CD8-positive, alpha-beta memory T cell (primary cell): ENCODE measurements around the gene STAG1. TPM values are rescaled to one million over a fixed set of nuclear protein-coding genes. Genes with fewer than 3 reads are reported as not detected.
A peak's percentile ranks its signal among the peaks of the same experiment; 100 is the strongest.
"Not testable (repeated sequence)": the region's sequence is repeated elsewhere in the genome, so short reads cannot be mapped to it uniquely, and the experiment has no call there.

ENCODE experiments used
- CTCF ChIA-PET: fragments of 350-600 bp; sonication (Branson Sonifier 250); formaldehyde crosslinking; loops from one replicate; lab custom pipeline; 2021; ENCODE audit warnings: antibody characterized with exemption; lab: Charles Lee
- POLR2A ChIA-PET: fragments of 350-600 bp; sonication (Branson Sonifier 250); formaldehyde crosslinking; loops from one replicate; lab custom pipeline; 2021; ENCODE audit warnings: antibody characterized with exemption; lab: Charles Lee
- DNase-seq, 5 donors: peaks; one replicate each; pipeline versions ENCODE4 v3.0.0 to v3.0.0-alpha.2; 2020 to 2022; ENCODE audit warnings: mixed read lengths in 1 of 5
- H3K27ac ChIP-seq: one replicate; pipeline ENCODE4 v1.7.0; 2013; ENCODE audit warnings: low read depth, mild to moderate bottlenecking, low read length, moderate library complexity
- H3K27me3 ChIP-seq: 2 replicates; pipeline ENCODE4 v1.7.0; 2013; ENCODE audit warnings: low read length, mild to moderate bottlenecking; ENCODE audit not compliant: insufficient read depth, poor library complexity, severe bottlenecking
- H3K36me3 ChIP-seq: 2 replicates; pipeline ENCODE4 v1.7.0; 2013; ENCODE audit warnings: mild to moderate bottlenecking, low read length, moderate library complexity; ENCODE audit not compliant: insufficient read depth
- H3K4me1 ChIP-seq: 2 replicates; pipeline ENCODE4 v1.7.0; 2013; ENCODE audit warnings: mild to moderate bottlenecking, low read length, moderate library complexity; ENCODE audit not compliant: insufficient read depth
- H3K4me3 ChIP-seq: 2 replicates; pipeline ENCODE4 v1.7.0; 2013; ENCODE audit warnings: mild to moderate bottlenecking, low read length
- H3K9me3 ChIP-seq: 2 replicates; pipeline ENCODE4 v1.7.0; 2013; ENCODE audit warnings: mild to moderate bottlenecking, low read length
- H3K27ac Mint-ChIP-seq, 8 donors: one replicate each; pipeline ENCODE4 v1.8.0; 2020 to 2021; ENCODE audit warnings: mixed read lengths in 8 of 8, mild to moderate bottlenecking in 6 of 8, inconsistent platforms in 3 of 8, moderate library complexity in 3 of 8
- H3K27me3 Mint-ChIP-seq, 2 donors: one replicate each; pipeline ENCODE4 v1.8.0; 2020 to 2021; ENCODE audit warnings: mixed read lengths in 2 of 2, mild to moderate bottlenecking in 1 of 2, moderate library complexity in 1 of 2
- H3K36me3 Mint-ChIP-seq, 3 donors: one replicate each; pipeline ENCODE4 v1.8.0; 2020 to 2021; ENCODE audit warnings: mixed read lengths in 3 of 3, inconsistent platforms in 1 of 3, mild to moderate bottlenecking in 1 of 3
- H3K4me1 Mint-ChIP-seq, 3 donors: one replicate each; pipeline ENCODE4 v1.8.0; 2020 to 2021; ENCODE audit warnings: mixed read lengths in 3 of 3, inconsistent platforms in 1 of 3, mild to moderate bottlenecking in 1 of 3
- H3K4me3 Mint-ChIP-seq, 7 donors: one replicate each; pipeline ENCODE4 v1.8.0; 2020 to 2021; ENCODE audit warnings: mixed read lengths in 7 of 7, mild to moderate bottlenecking in 6 of 7, moderate library complexity in 4 of 7, inconsistent platforms in 2 of 7
- H3K9me3 Mint-ChIP-seq, 5 donors: one replicate each; pipeline ENCODE4 v1.8.0; 2020 to 2022; ENCODE audit warnings: mixed read lengths in 5 of 5, mild to moderate bottlenecking in 3 of 5, moderate library complexity in 2 of 5, inconsistent platforms in 1 of 5
- polyA plus RNA-seq: library from polyadenylated mRNA; unstranded; fragments of 300-500 nt; fragmentation: Illumina TruSeq; gene quantifications from one replicate; pipeline ENCODE4 v1.2.3, GENCODE V29; 2021
- total RNA-seq, 2 experiments: library from RNA; stranded (reverse); gene quantifications; one replicate each; pipeline ENCODE4 v1.2.3, GENCODE V29; 2021

The STAG1 gene
- total and polyA plus RNA-seq, 3 experiments from 2014 or later = 19.0 to 61.4 (median 58.5) TPM

- ChIA-PET CTCF (no interaction called here), POLR2A (no interaction called here)
- Histone ChIP-seq H3K4me1 (peaks cover 7% of the 10 kb centered on the region), H3K27ac (no peak overlapping the region), H3K4me3 (no peak overlapping the region), H3K9me3 (no peaks in the 10 kb centered on the region), H3K36me3 (no peaks in the 10 kb centered on the region), H3K27me3 (no peaks in the 10 kb centered on the region)
- no peak for DNase-seq
- Mint-ChIP-seq H3K4me3 (no peak overlapping the region), H3K27me3 (no peaks in the 10 kb centered on the region), H3K36me3 (peaks cover 3 to 15% (median 3%) of the 10 kb centered on the region in 3 donors), H3K27ac (no peak overlapping the region), H3K4me1 (peaks cover 26 to 51% (median 44%) of the 10 kb centered on the region in 3 donors), H3K9me3 (no peaks in the 10 kb centered on the region)
Measured at GRCh38 chr3:136712941-136713340, 39.2 kb downstream of the STAG1 start.

- H3K36me3 ChIP-seq, H3K9me3 ChIP-seq, H3K27me3 Mint-ChIP-seq, H3K4me1 ChIP-seq, H3K4me3 Mint-ChIP-seq, H3K4me3 ChIP-seq, POLR2A ChIA-PET, H3K27me3 ChIP-seq, H3K9me3 Mint-ChIP-seq, H3K27ac Mint-ChIP-seq, DNase-seq, H3K27ac ChIP-seq, CTCF ChIA-PET: not testable (repeated sequence)
- H3K4me1 Mint-ChIP-seq = peaks cover 29 to 53% (median 43%) of the 10 kb centered on the region in 3 donors
- peaks cover 3 to 19% (median 7%) of the 10 kb centered on the region in 3 donors for H3K36me3 Mint-ChIP-seq
Measured at GRCh38 chr3:136711888-136712287, 40.3 kb downstream of the STAG1 start.

DNA sequence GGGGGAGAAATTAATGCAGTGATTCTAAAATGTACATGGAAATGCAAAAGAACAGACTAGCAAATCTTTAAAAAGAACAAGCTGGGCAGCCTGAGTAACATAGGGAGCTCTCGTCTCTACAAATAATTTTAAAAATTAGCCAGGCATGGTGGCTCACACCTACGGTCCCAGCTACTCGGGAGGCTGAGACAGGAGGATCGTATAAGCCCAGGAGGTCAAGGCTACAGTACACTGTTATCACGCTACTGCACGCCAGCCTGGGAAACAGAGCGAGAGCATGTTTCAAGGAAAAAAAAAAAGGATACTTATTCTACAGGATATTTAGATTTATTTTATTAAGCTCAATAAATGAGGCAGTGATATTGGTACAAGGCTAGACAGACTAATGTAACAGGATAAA is 40.9 kb downstream of the STAG1 start:
- H3K4me3 Mint-ChIP-seq = no peak overlapping the region
- no peaks in the 10 kb centered on the region for H3K36me3 ChIP-seq

DNA sequence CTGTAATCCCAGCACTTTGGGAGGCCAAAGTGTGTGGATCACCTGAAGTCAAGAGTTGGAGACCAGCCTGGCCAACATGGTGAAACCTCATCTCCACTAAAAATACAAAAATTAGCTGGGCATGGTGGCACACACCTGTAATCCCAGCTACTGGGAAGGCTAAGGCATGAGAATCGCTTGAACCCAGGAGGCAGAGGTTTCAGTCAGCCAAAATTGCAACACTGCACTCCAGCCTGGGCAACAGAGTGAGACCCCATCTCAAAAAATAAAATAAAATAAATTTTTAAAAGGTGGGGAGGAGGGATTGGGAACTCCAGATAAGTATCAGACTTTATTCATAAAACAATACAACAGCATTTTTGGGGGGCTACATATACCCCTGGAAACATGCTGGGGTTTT is 42.4 kb downstream of the STAG1 start:
- H3K9me3 Mint-ChIP-seq, CTCF ChIA-PET, H3K27ac Mint-ChIP-seq, H3K27me3 Mint-ChIP-seq, H3K27me3 ChIP-seq, H3K4me3 Mint-ChIP-seq, H3K4me1 ChIP-seq, H3K9me3 ChIP-seq, DNase-seq, POLR2A ChIA-PET, H3K4me3 ChIP-seq, H3K27ac ChIP-seq, H3K36me3 ChIP-seq: not testable (repeated sequence)
- Mint-ChIP-seq H3K36me3 (peaks cover 3 to 20% (median 7%) of the 10 kb centered on the region in 3 donors), H3K4me1 (peaks cover 42 to 68% (median 55%) of the 10 kb centered on the region in 3 donors)

More for the DNA sequence above, 40.9 kb downstream of the STAG1 start:
- POLR2A ChIA-PET = no interaction called here
- H3K27me3 Mint-ChIP-seq = no peaks in the 10 kb centered on the region
- Histone ChIP-seq H3K27ac (no peak overlapping the region), H3K4me3 (no peak overlapping the region), H3K4me1 (peaks cover 1% of the 10 kb centered on the region), H3K9me3 (no peaks in the 10 kb centered on the region), H3K27me3 (no peaks in the 10 kb centered on the region)
- no peaks in the 10 kb centered on the region for H3K9me3 Mint-ChIP-seq
- H3K4me1 Mint-ChIP-seq = peaks cover 30 to 54% (median 42%) of the 10 kb centered on the region in 3 donors
- H3K36me3 Mint-ChIP-seq = peaks cover 3 to 19% (median 7%) of the 10 kb centered on the region in 3 donors
- CTCF ChIA-PET = no interaction called here
- DNase-seq = no peak
- H3K27ac Mint-ChIP-seq = peak overlapping the region in 1 of 8 donors; percentile 48

GRCh38 chr3:136708333-136708985 is 43.7 kb downstream of the STAG1 start:
- no peak overlapping the region for H3K27ac Mint-ChIP-seq
- Histone ChIP-seq H3K4me1 (no peaks in the 10 kb centered on the region), H3K27ac (no peak overlapping the region), H3K27me3 (no peaks in the 10 kb centered on the region), H3K36me3 (no peaks in the 10 kb centered on the region), H3K9me3 (no peaks in the 10 kb centered on the region), H3K4me3 (no peak overlapping the region)
- POLR2A ChIA-PET = no interaction called here
- no peaks in the 10 kb centered on the region for H3K9me3 Mint-ChIP-seq
- H3K36me3 Mint-ChIP-seq = peaks cover 3 to 22% (median 7%) of the 10 kb centered on the region in 3 donors
- H3K4me3 Mint-ChIP-seq = no peak overlapping the region
- DNase-seq = no peak
- peaks cover 45 to 70% (median 56%) of the 10 kb centered on the region in 3 donors for H3K4me1 Mint-ChIP-seq
- CTCF ChIA-PET = interaction anchor here (0.7 kb wide), 1 partner anchor 13 kb away, joined by 4 read pairs; no protein-coding TSS in a partner anchor
- H3K27me3 Mint-ChIP-seq = no peaks in the 10 kb centered on the region

GRCh38 chr3:136703429-136703828 is 48.7 kb downstream of the STAG1 start:
- no peak overlapping the region for H3K4me3 ChIP-seq
- POLR2A ChIA-PET = no interaction called here
- CTCF ChIA-PET = interaction anchor here (1.3 to 2.8 kb wide), 2 partner anchors 49 to 310 kb away, joined by 3 to 10 read pairs; partner anchors contain the start of gene STAG1
- H3K36me3 ChIP-seq = no peaks in the 10 kb centered on the region
- no peak overlapping the region for H3K27ac ChIP-seq
- no peak for DNase-seq
- H3K9me3 Mint-ChIP-seq = peaks cover 0 to 6% (median 0%) of the 10 kb centered on the region in 5 donors
- no peaks in the 10 kb centered on the region for H3K27me3 ChIP-seq
- no peaks in the 10 kb centered on the region for H3K4me1 ChIP-seq
- no peaks in the 10 kb centered on the region for H3K27me3 Mint-ChIP-seq
- H3K36me3 Mint-ChIP-seq = peaks cover 6 to 15% (median 8%) of the 10 kb centered on the region in 3 donors
- H3K27ac Mint-ChIP-seq = no peak overlapping the region
- no peak overlapping the region for H3K4me3 Mint-ChIP-seq
- H3K4me1 Mint-ChIP-seq = peaks cover 50 to 71% (median 61%) of the 10 kb centered on the region in 3 donors
- no peaks in the 10 kb centered on the region for H3K9me3 ChIP-seq

DNA sequence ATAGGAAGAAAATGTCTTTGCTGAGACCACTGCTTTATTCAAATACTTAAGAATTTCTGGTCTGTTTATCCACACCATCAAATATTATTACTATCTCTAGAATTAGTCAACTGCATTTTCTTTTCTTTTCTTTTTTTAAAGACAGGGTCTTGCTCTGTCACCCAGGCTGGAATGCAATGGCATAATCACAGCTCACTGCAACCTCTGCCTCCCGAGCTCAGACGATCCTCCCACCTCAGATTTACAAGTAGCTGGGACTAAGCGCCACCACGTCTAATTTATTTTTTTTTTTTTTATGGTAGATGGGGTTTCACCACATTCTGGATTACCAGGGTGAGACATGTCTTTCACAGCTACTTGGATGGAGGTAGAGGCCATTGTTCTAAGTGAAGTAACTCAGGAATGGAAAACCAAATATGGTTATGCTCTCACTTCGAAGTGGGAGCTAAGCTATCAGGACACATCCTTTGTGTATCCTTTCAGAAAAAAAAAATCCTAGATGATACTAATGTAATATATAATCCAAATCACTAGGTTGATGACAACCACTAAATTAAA is 52.8 kb downstream of the STAG1 start:
- ChIA-PET CTCF (no interaction called here), POLR2A (no interaction called here)
- DNase-seq = no peak
- H3K9me3 Mint-ChIP-seq = peaks cover 21 to 34% (median 26%) of the 10 kb centered on the region in 5 donors
- H3K4me3 Mint-ChIP-seq = no peak overlapping the region
- H3K9me3 ChIP-seq = peaks cover 14% of the 10 kb centered on the region
- H3K27me3 Mint-ChIP-seq = no peaks in the 10 kb centered on the region
- H3K4me3 ChIP-seq = no peak overlapping the region
- peaks cover 9 to 46% (median 40%) of the 10 kb centered on the region in 3 donors for H3K36me3 Mint-ChIP-seq
- H3K27ac Mint-ChIP-seq = peak overlapping the region in 1 of 8 donors; percentile 74
- no peak overlapping the region for H3K27ac ChIP-seq
- H3K36me3 ChIP-seq = no peaks in the 10 kb centered on the region
- peaks cover 53 to 74% (median 70%) of the 10 kb centered on the region in 3 donors for H3K4me1 Mint-ChIP-seq
- peaks cover 15% of the 10 kb centered on the region for H3K4me1 ChIP-seq
- H3K27me3 ChIP-seq = no peaks in the 10 kb centered on the region

GRCh38 chr3:136698361-136698760 is 53.8 kb downstream of the STAG1 start:
- CTCF ChIA-PET = interaction anchor here (0.8 kb wide), 1 partner anchor 54 kb away, joined by 3 read pairs; the partner anchor contains the start of gene STAG1
- H3K27me3 Mint-ChIP-seq = no peaks in the 10 kb centered on the region
- Histone ChIP-seq H3K36me3 (no peaks in the 10 kb centered on the region), H3K27ac (no peak overlapping the region), H3K4me1 (peaks cover 25% of the 10 kb centered on the region), H3K9me3 (peaks cover 22% of the 10 kb centered on the region), H3K27me3 (no peaks in the 10 kb centered on the region), H3K4me3 (no peak overlapping the region)
- peak overlapping the region in 2 of 7 donors; percentile 1 to 44 for H3K4me3 Mint-ChIP-seq
- peak overlapping the region in 5 of 8 donors; percentile 7 to 58 (median 23) for H3K27ac Mint-ChIP-seq
- DNase-seq = no peak
- peaks cover 55 to 78% (median 75%) of the 10 kb centered on the region in 3 donors for H3K4me1 Mint-ChIP-seq
- POLR2A ChIA-PET = no interaction called here
- H3K36me3 Mint-ChIP-seq = peaks cover 16 to 56% (median 45%) of the 10 kb centered on the region in 3 donors
- peaks cover 21 to 44% (median 36%) of the 10 kb centered on the region in 5 donors for H3K9me3 Mint-ChIP-seq
